ENCODE data around the gene CAPSL.

The CAPSL gene

GRCh38 chr5:35879096-35879495 lies 59.3 kb downstream of the CAPSL start:
- no peaks in the 10 kb centered on the region for H3K36me3 ChIP-seq (ENCODE audit: control insufficient read depth, insufficient read depth, low read length)
- DNase-seq (ENCODE audit: extremely low read depth, insufficient read length), result no peak
- no peak overlapping the region for H3K4me3 ChIP-seq (replicated peaks; ENCODE audit: low read depth, low read length)
- TF ChIP-seq CTCF (IDR thresholded peaks at IDR 0.05; ENCODE audit: insufficient read depth, low read length, poor library complexity, severe bottlenecking), result no peak
- H3K27me3 ChIP-seq (replicated peaks; ENCODE audit: control insufficient read depth, insufficient read depth, low read length), result no peaks in the 10 kb centered on the region

- Histone ChIP-seq H3K4me3 (replicated peaks; ENCODE audit: low read depth, low read length) (no peak overlapping the region), H3K27me3 (replicated peaks; ENCODE audit: control insufficient read depth, insufficient read depth, low read length) (no peaks in the 10 kb centered on the region), H3K36me3 (ENCODE audit: control insufficient read depth, insufficient read depth, low read length) (no peaks in the 10 kb centered on the region)
- no peak for DNase-seq (ENCODE audit: extremely low read depth, insufficient read length)
- no peak for TF ChIP-seq CTCF (IDR thresholded peaks at IDR 0.05; ENCODE audit: insufficient read depth, low read length, poor library complexity, severe bottlenecking)
Observed at GRCh38 chr5:35878079-35878478, 60.3 kb downstream of the CAPSL start.

GRCh38 chr5:35877655-35878054 lies 60.8 kb downstream of the CAPSL start:
- TF ChIP-seq CTCF (IDR thresholded peaks at IDR 0.05; ENCODE audit: insufficient read depth, low read length, poor library complexity, severe bottlenecking), result no peak
- no peak overlapping the region for H3K4me3 ChIP-seq (replicated peaks; ENCODE audit: low read depth, low read length)

GRCh38 chr5:35876922-35877321 lies 61.5 kb downstream of the CAPSL start:
- no peak for DNase-seq (ENCODE audit: extremely low read depth, insufficient read length)
- no peak overlapping the region for H3K4me3 ChIP-seq (replicated peaks; ENCODE audit: low read depth, low read length)
- no peaks in the 10 kb centered on the region for H3K36me3 ChIP-seq (ENCODE audit: control insufficient read depth, insufficient read depth, low read length)
- TF ChIP-seq CTCF (IDR thresholded peaks at IDR 0.05; ENCODE audit: insufficient read depth, low read length, poor library complexity, severe bottlenecking), result no peak
- H3K27me3 ChIP-seq (replicated peaks; ENCODE audit: control insufficient read depth, insufficient read depth, low read length), result no peaks in the 10 kb centered on the region

More at GRCh38 chr5:35877655-35878054, 60.8 kb downstream of the CAPSL start:
- Histone ChIP-seq H3K27me3 (replicated peaks; ENCODE audit: control insufficient read depth, insufficient read depth, low read length) (no peaks in the 10 kb centered on the region), H3K36me3 (ENCODE audit: control insufficient read depth, insufficient read depth, low read length) (no peaks in the 10 kb centered on the region)
- no peak for DNase-seq (ENCODE audit: extremely low read depth, insufficient read length)

- Histone ChIP-seq H3K4me3 (replicated peaks; ENCODE audit: low read depth, low read length) (no peak overlapping the region), H3K36me3 (ENCODE audit: control insufficient read depth, insufficient read depth, low read length) (no peaks in the 10 kb centered on the region), H3K27me3 (replicated peaks; ENCODE audit: control insufficient read depth, insufficient read depth, low read length) (no peaks in the 10 kb centered on the region)
- no peak for DNase-seq (ENCODE audit: extremely low read depth, insufficient read length)
- TF ChIP-seq CTCF (IDR thresholded peaks at IDR 0.05; ENCODE audit: insufficient read depth, low read length, poor library complexity, severe bottlenecking), result no peak
Observed at GRCh38 chr5:35876454-35876853, 62.0 kb downstream of the CAPSL start.

GRCh38 chr5:35870605-35871004 lies 67.8 kb downstream of the CAPSL start:
- DNase-seq (ENCODE audit: extremely low read depth, insufficient read length), result no peak
- no peaks in the 10 kb centered on the region for H3K36me3 ChIP-seq (ENCODE audit: control insufficient read depth, insufficient read depth, low read length)
- no peaks in the 10 kb centered on the region for H3K27me3 ChIP-seq (replicated peaks; ENCODE audit: control insufficient read depth, insufficient read depth, low read length)
- H3K4me3 ChIP-seq (replicated peaks; ENCODE audit: low read depth, low read length), result no peak overlapping the region
- no peak for TF ChIP-seq CTCF (IDR thresholded peaks at IDR 0.05; ENCODE audit: insufficient read depth, low read length, poor library complexity, severe bottlenecking)

All from GM06990 (cell line).